WTC11 (cell line): Measurements from ENCODE around the gene PXMP2. TPM values are rescaled to one million over a fixed set of nuclear protein-coding genes. Genes with fewer than 3 reads are reported as not detected.

Experiments
- ATAC-seq: fragments of 200-7000 bp; cut with Tn5 transposase; 2 replicates; pipeline ENCODE4 v1.10.0; 2021; ENCODE audit warnings: mild to moderate bottlenecking, moderate library complexity
- CTCF ChIA-PET: fragments of 300-600 bp; sonication (Branson Sonifier 250); formaldehyde crosslinking; loops from one replicate; lab custom pipeline; 2021; ENCODE audit warnings: antibody characterized with exemption; lab: Charles Lee
- POLR2A ChIA-PET: fragments of 350-600 bp; sonication (Branson Sonifier 250); formaldehyde crosslinking; loops from one replicate; lab custom pipeline; 2021; ENCODE audit warnings: antibody characterized with exemption; lab: Charles Lee
- DNase-seq: peaks from one replicate; pipeline ENCODE4 v3.0.0; 2021; ENCODE audit warnings: low spot score
- H3K27ac Mint-ChIP-seq: 2 replicates; pipeline ENCODE4 v1.8.0; 2021; ENCODE audit warnings: mixed read lengths
- H3K27me3 Mint-ChIP-seq: 2 replicates; pipeline ENCODE4 v1.8.0; 2021; ENCODE audit warnings: low read depth, mild to moderate bottlenecking, moderate library complexity, mixed read lengths
- H3K36me3 Mint-ChIP-seq: 2 replicates; pipeline ENCODE4 v1.8.0; 2021; ENCODE audit warnings: mixed read lengths
- H3K4me1 Mint-ChIP-seq: 2 replicates; pipeline ENCODE4 v1.8.0; 2022; ENCODE audit warnings: mixed read lengths
- H3K4me3 Mint-ChIP-seq: 2 replicates; pipeline ENCODE4 v1.8.0; 2021; ENCODE audit warnings: mild to moderate bottlenecking, moderate library complexity, mixed read lengths
- H3K9me3 Mint-ChIP-seq: 2 replicates; pipeline ENCODE4 v1.8.0; 2021; ENCODE audit warnings: mixed read lengths
- EMX1 ChIP-seq: fragments of 250-450 bp; sonication (Bioruptor Pico); IDR thresholded peaks from 2 replicates; pipeline ENCODE4 v1.8.0; 2021; ENCODE audit warnings: mild to moderate bottlenecking
- HMGA2 ChIP-seq: fragments of 250-450 bp; sonication (Bioruptor Pico); IDR thresholded peaks from 2 replicates; pipeline ENCODE4 v1.4.0; 2021; ENCODE audit warnings: mild to moderate bottlenecking, moderate library complexity
- MXD4 ChIP-seq: fragments of 250-450 bp; sonication (Bioruptor Pico); IDR thresholded peaks from 2 replicates; pipeline ENCODE4 v1.8.0; 2021; ENCODE audit warnings: mild to moderate bottlenecking, moderate library complexity, borderline replicate concordance
- NFE2L1 ChIP-seq: sonication (generic); formaldehyde crosslinking; IDR thresholded peaks from 2 replicates; pipeline ENCODE4 v1.8.1; 2023; ENCODE audit warnings: missing genetic modification reagents
- NR1H2 ChIP-seq: sonication (generic); formaldehyde crosslinking; IDR thresholded peaks from 2 replicates; pipeline ENCODE4 v1.9.0; 2021; ENCODE audit warnings: mild to moderate bottlenecking, moderate library complexity, missing genetic modification reagents
- NR2C2 ChIP-seq: sonication (generic); formaldehyde crosslinking; IDR thresholded peaks from 2 replicates; pipeline ENCODE4 v1.8.0; 2022; ENCODE audit warnings: mild to moderate bottlenecking, missing genetic modification reagents
- NR3C1 ChIP-seq: sonication (generic); formaldehyde crosslinking; conservative IDR thresholded peaks from 2 replicates; pipeline ENCODE4 v1.8.1; 2023; ENCODE audit warnings: low read depth, mild to moderate bottlenecking, missing genetic modification reagents
- TCF7 ChIP-seq: sonication (generic); formaldehyde crosslinking; IDR thresholded peaks from 2 replicates; pipeline ENCODE4 v1.8.0; 2022; ENCODE audit warnings: mild to moderate bottlenecking, low read depth, missing genetic modification reagents, moderate library complexity
- TEAD4 ChIP-seq: sonication (generic); formaldehyde crosslinking; IDR thresholded peaks from 2 replicates; pipeline ENCODE4 v1.8.0; 2022; ENCODE audit warnings: mild to moderate bottlenecking, missing genetic modification reagents
- TP53 ChIP-seq: sonication (generic); formaldehyde crosslinking; IDR thresholded peaks from 2 replicates; pipeline ENCODE4 v1.8.1; 2023; ENCODE audit warnings: mild to moderate bottlenecking, missing genetic modification reagents
- total RNA-seq: library from RNA; stranded (reverse); gene quantifications from 3 replicates; pipeline ENCODE4 v1.2.3, GENCODE V29; 2021
- TF ChIP-seq, protein P1 (sequence below): sonication (generic); formaldehyde crosslinking; IDR thresholded peaks from 2 replicates; pipeline ENCODE4 v1.8.0; 2022; ENCODE audit warnings: missing genetic modification reagents
- TF ChIP-seq, protein P2 (sequence below): fragments of 250-450 bp; sonication (Bioruptor Pico); IDR thresholded peaks from 2 replicates; pipeline ENCODE4 v1.9.0; 2021; ENCODE audit warnings: mild to moderate bottlenecking
- TF ChIP-seq, protein P3 (sequence below): sonication (generic); formaldehyde crosslinking; conservative IDR thresholded peaks from 2 replicates; pipeline ENCODE4 v1.8.1; 2023; ENCODE audit warnings: mild to moderate bottlenecking, low read depth, missing genetic modification reagents, moderate library complexity
- TF ChIP-seq, protein P4 (sequence below): fragments of 200-600 bp; IDR thresholded peaks from 2 replicates; pipeline ENCODE4 v1.8.0; 2022; ENCODE audit warnings: antibody characterized with exemption
- TF ChIP-seq, protein P5 (sequence below): sonication (generic); formaldehyde crosslinking; IDR thresholded peaks from 2 replicates; pipeline ENCODE4 v1.8.1; 2023; ENCODE audit warnings: mild to moderate bottlenecking, missing genetic modification reagents
- TF ChIP-seq, protein P6 (sequence below): sonication (generic); formaldehyde crosslinking; IDR thresholded peaks from 2 replicates; pipeline ENCODE4 v1.8.1; 2023; ENCODE audit warnings: mild to moderate bottlenecking, missing genetic modification reagents, borderline replicate concordance

Gene PXMP2
- total RNA-seq, 1 experiment from 2014 or later = 12.6 TPM

DNA sequence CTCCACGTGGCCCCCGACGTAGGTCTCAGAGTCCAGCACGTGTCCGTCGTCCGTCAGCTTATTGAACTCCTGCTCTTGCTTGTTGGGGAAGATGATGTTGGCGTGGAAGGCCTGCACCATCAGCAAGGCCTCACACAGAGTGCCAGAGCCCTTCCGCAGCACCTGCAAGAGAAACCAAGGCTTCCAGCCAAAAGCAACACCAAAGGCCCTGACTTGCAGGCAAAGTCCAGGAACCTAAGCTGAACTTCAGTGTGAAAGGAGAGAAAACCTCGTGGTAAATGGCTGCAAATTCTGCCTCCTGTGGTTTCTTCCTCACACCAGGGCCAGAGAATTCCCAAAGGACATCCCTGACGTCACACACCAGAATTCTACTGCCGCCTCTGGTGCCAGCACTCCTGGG is 14.7 kb upstream of the PXMP2 start (continued):
- TF ChIP-seq, protein P1, sequence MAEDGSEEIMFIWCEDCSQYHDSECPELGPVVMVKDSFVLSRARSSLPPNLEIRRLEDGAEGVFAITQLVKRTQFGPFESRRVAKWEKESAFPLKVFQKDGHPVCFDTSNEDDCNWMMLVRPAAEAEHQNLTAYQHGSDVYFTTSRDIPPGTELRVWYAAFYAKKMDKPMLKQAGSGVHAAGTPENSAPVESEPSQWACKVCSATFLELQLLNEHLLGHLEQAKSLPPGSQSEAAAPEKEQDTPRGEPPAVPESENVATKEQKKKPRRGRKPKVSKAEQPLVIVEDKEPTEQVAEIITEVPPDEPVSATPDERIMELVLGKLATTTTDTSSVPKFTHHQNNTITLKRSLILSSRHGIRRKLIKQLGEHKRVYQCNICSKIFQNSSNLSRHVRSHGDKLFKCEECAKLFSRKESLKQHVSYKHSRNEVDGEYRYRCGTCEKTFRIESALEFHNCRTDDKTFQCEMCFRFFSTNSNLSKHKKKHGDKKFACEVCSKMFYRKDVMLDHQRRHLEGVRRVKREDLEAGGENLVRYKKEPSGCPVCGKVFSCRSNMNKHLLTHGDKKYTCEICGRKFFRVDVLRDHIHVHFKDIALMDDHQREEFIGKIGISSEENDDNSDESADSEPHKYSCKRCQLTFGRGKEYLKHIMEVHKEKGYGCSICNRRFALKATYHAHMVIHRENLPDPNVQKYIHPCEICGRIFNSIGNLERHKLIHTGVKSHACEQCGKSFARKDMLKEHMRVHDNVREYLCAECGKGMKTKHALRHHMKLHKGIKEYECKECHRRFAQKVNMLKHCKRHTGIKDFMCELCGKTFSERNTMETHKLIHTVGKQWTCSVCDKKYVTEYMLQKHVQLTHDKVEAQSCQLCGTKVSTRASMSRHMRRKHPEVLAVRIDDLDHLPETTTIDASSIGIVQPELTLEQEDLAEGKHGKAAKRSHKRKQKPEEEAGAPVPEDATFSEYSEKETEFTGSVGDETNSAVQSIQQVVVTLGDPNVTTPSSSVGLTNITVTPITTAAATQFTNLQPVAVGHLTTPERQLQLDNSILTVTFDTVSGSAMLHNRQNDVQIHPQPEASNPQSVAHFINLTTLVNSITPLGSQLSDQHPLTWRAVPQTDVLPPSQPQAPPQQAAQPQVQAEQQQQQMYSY (CRISPR knock-in tag) = no peak
- TF ChIP-seq NR3C1 (no peak), EMX1 (CRISPR knock-in tag) (no peak), NR1H2 (CRISPR knock-in tag) (no peak), TCF7 (CRISPR knock-in tag) (no peak), NFE2L1 (CRISPR knock-in tag) (no peak)
- TF ChIP-seq, protein P2, sequence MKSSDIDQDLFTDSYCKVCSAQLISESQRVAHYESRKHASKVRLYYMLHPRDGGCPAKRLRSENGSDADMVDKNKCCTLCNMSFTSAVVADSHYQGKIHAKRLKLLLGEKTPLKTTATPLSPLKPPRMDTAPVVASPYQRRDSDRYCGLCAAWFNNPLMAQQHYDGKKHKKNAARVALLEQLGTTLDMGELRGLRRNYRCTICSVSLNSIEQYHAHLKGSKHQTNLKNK (CRISPR knock-in tag) = no peak
- TF ChIP-seq, protein P3, sequence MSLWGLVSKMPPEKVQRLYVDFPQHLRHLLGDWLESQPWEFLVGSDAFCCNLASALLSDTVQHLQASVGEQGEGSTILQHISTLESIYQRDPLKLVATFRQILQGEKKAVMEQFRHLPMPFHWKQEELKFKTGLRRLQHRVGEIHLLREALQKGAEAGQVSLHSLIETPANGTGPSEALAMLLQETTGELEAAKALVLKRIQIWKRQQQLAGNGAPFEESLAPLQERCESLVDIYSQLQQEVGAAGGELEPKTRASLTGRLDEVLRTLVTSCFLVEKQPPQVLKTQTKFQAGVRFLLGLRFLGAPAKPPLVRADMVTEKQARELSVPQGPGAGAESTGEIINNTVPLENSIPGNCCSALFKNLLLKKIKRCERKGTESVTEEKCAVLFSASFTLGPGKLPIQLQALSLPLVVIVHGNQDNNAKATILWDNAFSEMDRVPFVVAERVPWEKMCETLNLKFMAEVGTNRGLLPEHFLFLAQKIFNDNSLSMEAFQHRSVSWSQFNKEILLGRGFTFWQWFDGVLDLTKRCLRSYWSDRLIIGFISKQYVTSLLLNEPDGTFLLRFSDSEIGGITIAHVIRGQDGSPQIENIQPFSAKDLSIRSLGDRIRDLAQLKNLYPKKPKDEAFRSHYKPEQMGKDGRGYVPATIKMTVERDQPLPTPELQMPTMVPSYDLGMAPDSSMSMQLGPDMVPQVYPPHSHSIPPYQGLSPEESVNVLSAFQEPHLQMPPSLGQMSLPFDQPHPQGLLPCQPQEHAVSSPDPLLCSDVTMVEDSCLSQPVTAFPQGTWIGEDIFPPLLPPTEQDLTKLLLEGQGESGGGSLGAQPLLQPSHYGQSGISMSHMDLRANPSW (CRISPR knock-in tag) = no peak

DNA sequence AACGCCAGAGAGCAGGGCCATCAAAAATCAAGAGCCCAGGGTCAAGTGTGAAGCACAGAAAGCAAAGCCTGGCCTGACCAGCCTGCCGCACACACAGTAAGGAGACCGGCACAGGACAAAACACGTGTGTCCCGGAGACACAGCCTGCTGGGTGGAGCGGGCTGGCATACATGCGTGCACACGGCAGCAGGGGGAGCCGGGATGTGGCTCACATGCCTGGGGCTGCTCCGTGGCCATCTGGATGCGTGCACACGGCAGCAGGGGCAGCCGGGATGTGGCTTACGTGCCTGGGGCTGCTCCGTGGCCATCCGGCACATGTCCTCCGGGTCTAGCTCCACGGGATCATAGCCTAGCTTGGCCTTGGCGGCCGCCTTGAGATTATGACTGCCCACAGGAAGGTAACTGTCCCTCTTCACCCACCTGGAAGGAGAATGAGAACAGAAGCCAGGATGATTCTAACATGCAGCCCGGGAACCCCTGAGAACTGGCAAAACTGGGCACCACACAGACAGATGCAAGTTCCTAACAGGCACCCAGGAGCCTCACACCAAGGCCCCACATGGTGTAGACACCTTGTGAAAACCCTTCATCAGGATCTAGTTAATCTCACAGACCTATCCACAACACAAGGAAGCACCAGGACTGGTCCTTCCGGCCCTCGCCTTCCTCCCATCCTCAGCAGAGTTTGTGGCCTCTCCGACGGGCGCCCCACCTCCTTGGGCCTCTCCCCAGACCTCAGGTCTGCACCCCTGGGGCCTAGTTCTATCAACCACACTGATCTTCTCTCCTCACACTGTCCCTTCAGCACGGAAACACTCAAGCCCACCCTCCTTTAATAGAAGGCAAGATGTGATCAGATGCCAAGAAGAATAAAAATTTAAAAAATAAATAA is 13.9 kb upstream of the PXMP2 start:
- POLR2A ChIA-PET = no interaction called here
- Mint-ChIP-seq H3K27ac (no peak overlapping the region), H3K4me1 (no peaks in the 10 kb centered on the region), H3K4me3 (no peak overlapping the region), H3K9me3 (no peaks in the 10 kb centered on the region), H3K36me3 (peaks cover 80% of the 10 kb centered on the region), H3K27me3 (no peaks in the 10 kb centered on the region)
- no peak for ATAC-seq
- no peak for DNase-seq
- TF ChIP-seq MXD4 (CRISPR knock-in tag) (no peak), TEAD4 (CRISPR knock-in tag) (no peak), TP53 (CRISPR knock-in tag) (no peak), NR2C2 (CRISPR knock-in tag) (no peak), HMGA2 (CRISPR knock-in tag) (no peak)
- TF ChIP-seq, protein P4, sequence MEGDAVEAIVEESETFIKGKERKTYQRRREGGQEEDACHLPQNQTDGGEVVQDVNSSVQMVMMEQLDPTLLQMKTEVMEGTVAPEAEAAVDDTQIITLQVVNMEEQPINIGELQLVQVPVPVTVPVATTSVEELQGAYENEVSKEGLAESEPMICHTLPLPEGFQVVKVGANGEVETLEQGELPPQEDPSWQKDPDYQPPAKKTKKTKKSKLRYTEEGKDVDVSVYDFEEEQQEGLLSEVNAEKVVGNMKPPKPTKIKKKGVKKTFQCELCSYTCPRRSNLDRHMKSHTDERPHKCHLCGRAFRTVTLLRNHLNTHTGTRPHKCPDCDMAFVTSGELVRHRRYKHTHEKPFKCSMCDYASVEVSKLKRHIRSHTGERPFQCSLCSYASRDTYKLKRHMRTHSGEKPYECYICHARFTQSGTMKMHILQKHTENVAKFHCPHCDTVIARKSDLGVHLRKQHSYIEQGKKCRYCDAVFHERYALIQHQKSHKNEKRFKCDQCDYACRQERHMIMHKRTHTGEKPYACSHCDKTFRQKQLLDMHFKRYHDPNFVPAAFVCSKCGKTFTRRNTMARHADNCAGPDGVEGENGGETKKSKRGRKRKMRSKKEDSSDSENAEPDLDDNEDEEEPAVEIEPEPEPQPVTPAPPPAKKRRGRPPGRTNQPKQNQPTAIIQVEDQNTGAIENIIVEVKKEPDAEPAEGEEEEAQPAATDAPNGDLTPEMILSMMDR = no peak
- TF ChIP-seq, protein P5, sequence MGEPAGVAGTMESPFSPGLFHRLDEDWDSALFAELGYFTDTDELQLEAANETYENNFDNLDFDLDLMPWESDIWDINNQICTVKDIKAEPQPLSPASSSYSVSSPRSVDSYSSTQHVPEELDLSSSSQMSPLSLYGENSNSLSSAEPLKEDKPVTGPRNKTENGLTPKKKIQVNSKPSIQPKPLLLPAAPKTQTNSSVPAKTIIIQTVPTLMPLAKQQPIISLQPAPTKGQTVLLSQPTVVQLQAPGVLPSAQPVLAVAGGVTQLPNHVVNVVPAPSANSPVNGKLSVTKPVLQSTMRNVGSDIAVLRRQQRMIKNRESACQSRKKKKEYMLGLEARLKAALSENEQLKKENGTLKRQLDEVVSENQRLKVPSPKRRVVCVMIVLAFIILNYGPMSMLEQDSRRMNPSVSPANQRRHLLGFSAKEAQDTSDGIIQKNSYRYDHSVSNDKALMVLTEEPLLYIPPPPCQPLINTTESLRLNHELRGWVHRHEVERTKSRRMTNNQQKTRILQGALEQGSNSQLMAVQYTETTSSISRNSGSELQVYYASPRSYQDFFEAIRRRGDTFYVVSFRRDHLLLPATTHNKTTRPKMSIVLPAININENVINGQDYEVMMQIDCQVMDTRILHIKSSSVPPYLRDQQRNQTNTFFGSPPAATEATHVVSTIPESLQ (CRISPR knock-in tag) = no peak
- TF ChIP-seq, protein P6, sequence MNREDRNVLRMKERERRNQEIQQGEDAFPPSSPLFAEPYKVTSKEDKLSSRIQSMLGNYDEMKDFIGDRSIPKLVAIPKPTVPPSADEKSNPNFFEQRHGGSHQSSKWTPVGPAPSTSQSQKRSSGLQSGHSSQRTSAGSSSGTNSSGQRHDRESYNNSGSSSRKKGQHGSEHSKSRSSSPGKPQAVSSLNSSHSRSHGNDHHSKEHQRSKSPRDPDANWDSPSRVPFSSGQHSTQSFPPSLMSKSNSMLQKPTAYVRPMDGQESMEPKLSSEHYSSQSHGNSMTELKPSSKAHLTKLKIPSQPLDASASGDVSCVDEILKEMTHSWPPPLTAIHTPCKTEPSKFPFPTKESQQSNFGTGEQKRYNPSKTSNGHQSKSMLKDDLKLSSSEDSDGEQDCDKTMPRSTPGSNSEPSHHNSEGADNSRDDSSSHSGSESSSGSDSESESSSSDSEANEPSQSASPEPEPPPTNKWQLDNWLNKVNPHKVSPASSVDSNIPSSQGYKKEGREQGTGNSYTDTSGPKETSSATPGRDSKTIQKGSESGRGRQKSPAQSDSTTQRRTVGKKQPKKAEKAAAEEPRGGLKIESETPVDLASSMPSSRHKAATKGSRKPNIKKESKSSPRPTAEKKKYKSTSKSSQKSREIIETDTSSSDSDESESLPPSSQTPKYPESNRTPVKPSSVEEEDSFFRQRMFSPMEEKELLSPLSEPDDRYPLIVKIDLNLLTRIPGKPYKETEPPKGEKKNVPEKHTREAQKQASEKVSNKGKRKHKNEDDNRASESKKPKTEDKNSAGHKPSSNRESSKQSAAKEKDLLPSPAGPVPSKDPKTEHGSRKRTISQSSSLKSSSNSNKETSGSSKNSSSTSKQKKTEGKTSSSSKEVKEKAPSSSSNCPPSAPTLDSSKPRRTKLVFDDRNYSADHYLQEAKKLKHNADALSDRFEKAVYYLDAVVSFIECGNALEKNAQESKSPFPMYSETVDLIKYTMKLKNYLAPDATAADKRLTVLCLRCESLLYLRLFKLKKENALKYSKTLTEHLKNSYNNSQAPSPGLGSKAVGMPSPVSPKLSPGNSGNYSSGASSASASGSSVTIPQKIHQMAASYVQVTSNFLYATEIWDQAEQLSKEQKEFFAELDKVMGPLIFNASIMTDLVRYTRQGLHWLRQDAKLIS (CRISPR knock-in tag) = no peak
- CTCF ChIA-PET = no interaction called here
